GM19463 (cell line): ENCODE measurements around the gene SLC51B.
"Not testable (repeated sequence)": the region's sequence is repeated elsewhere in the genome, so short reads cannot be mapped to it uniquely, and the experiment has no call there.

Experiments used
- ATAC-seq: cut with Tn5 transposase; IDR thresholded peaks from one replicate; pipeline ENCODE4 v1.9.1; 2021; ENCODE audit warnings: mild to moderate bottlenecking, moderate library complexity; ENCODE audit not compliant: unreplicated experiment

SLC51B gene

GRCh38 chr15:65066001-65066634, 20.9 kb downstream of the SLC51B start:
- ATAC-seq: no peak

GRCh38 chr15:65066635-65067316, 21.6 kb downstream of the SLC51B start:
- ATAC-seq: no peak

DNA sequence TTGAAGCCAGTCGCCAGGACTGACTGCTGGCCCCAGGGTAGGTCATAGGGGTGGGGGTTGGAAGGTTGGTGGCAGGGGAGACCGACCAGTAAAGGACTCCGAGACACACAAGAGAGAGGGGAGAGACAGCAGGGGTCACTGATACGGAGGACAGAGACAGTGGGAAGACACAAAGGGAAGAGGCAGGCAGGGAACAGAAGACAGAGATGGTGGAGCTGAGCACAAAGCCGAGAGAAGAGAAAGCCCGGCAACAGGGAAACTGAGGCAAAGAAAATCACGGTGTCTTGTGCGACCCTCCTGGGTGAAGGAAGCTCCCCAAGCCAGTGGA, 22.1 kb downstream of the SLC51B start:
- no peak for ATAC-seq

DNA sequence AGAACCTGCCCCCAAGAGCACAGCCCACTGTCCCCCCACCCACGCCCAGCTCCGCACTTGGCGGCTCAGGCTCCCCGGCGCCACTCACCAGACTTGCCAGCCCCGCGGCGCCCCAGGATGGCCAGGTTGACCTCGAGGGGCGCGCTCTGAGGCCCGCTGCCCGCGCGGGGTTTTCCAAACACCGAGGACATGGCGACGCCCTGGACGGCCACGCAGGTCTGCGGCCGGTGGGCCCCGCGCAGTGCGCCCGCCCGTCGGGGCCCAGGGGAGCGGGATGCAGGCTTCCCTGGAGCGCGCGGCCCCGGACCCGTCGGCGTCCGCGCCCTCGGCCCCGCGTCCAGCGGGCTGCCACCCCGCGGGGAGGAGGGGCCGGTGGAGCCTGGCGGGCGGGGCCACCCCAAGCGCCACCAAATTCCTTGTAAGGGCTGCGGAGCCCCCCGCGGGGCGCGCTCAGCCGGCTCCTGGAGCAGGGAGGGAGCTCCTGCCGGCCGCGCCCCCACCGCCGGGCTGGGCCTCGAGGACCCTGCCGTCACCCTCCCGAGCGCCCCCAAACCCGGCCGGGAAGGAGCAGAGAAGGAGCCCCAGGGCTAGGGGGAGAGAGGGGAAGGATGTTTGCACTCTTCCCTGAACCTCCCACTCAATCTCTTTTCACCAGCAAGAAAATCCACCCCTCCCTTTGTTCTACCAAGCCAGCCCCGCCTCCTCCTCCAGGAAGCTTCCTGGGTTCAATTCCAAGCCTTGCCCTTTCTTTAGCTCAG, 22.6 kb downstream of the SLC51B start, which contains the start of gene RASL12:
TSS of gene RASL12 (minus strand) at position 347 of the 758 bp plus-strand sequence. CDS start at position 191, 156 bp downstream.
- no peak for ATAC-seq

DNA sequence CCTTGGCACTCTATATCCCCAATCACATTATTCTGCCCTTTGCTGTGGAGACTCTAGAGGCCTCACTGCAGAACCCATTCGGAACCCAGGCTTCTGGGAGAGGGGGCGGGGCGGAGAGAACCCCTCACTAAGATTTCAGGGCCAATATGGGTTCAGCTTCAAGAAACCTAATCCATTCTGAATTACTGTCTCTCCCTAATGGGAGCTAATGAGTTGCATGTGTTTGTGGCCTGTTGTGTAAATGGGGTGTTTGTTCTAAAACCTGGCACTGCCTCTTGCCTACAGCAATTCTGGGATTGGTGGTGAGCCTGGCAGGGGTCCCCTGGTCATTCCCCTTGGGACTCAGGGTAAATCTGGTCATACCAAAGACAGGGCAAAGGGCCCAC, 23.2 kb downstream of the SLC51B start:
- ATAC-seq: no peak

DNA sequence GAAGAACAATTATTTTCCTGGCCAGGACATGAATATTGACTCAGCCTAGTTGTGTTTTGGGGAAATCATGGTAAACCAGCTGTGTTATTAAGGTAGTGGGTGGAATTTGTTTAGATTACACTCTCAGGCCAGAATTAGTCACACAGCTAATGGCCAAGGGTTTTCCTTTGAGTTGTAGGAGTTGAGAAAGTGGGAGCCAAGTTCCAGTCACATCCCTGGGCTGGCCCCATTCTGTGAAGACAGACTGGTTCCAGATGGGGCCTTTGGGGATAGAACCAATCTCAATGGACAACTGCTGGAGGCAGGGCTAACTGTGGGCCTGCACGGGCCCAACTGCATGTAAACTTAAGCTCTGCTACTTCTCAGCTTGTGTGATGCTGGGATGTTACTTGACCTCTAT, 24.0 kb downstream of the SLC51B start:
- no peak for ATAC-seq

GRCh38 chr15:65069779-65070546, 24.8 kb downstream of the SLC51B start:
- ATAC-seq: no peak

DNA sequence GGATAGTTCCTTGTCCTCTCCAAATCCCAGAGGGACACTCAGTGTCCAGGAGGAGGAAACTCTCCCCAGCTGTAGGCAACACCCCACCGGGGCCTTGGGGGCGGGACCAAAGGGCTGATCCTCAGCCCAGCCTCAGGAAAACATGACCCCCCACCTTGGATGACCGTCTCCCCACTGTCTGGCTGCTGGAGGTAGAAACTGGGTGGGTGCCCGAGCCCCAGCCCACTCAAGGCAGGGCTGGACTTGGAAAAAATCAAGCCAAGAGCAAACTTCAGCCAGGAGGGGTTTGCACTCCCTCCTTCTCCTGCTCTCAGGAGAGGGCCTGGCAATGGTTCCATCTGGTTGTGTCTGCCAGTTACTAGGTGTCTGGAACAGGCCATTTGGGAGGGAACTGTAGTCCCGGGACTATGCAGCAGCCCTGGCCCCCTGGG, 26.2 kb downstream of the SLC51B start:
- no peak for ATAC-seq

DNA sequence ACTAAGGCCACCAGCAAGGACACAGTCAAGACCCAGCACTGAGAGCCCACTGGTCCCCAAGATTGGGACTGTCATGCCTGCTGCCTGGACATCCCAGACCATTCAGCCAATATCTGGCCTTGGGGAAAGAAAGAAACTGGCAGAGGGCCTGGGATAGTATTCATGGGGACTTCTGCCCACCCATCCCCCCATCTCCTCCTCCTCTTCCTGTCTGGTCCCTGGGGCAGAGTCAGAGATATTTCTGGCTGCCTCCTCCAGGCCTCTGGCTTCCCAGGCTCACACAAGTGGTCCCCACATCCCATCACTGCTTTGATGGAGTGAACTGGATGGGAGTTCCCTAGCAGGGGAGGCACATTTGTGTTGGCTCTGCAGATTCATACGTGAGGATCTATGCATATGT, 26.8 kb downstream of the SLC51B start:
- ATAC-seq: no peak

DNA sequence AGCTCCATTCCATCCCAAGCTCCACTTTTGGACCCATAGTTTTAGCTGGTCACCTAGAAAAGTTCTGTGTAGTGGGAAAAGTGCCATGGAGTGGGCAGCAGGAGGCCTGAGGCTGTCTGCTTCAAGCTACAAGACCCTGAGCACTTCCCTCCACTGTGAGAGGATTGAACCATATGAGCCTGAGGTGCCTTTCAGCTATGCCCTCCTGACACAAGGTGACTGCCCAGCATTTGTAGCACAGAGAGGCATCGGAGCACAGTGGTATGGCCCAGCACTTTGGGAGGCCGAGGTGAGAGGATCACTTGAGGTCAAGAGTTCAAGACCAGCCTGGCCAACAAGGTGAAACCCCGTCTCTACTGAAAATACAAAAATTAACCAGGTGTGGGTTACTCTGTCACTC, 27.4 kb downstream of the SLC51B start:
- no peak for ATAC-seq

DNA sequence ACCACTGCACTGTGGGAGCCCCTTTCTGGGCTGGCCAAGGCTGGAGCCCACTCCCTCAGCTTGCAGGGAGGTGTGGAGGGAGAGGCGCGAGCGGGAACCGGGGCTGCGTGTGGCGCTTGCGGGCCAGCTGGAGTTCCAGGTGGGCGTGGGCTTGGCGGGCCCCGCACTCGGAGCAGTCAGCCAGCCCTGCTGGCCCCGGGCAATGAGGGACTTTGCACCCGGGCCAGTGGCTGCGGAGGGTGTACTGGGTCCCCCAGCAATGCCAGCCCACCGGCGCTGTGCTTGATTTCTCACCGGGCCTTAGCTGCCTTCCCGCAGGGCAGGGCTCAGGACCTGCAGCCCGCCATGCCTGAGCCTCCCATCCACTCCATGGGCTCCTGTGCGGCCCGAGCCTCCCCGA, 29.8 kb downstream of the SLC51B start:
- ATAC-seq: not testable (repeated sequence)

- not testable (repeated sequence) for ATAC-seq
Observed at GRCh38 chr15:65075607-65076395, 30.6 kb downstream of the SLC51B start.

DNA sequence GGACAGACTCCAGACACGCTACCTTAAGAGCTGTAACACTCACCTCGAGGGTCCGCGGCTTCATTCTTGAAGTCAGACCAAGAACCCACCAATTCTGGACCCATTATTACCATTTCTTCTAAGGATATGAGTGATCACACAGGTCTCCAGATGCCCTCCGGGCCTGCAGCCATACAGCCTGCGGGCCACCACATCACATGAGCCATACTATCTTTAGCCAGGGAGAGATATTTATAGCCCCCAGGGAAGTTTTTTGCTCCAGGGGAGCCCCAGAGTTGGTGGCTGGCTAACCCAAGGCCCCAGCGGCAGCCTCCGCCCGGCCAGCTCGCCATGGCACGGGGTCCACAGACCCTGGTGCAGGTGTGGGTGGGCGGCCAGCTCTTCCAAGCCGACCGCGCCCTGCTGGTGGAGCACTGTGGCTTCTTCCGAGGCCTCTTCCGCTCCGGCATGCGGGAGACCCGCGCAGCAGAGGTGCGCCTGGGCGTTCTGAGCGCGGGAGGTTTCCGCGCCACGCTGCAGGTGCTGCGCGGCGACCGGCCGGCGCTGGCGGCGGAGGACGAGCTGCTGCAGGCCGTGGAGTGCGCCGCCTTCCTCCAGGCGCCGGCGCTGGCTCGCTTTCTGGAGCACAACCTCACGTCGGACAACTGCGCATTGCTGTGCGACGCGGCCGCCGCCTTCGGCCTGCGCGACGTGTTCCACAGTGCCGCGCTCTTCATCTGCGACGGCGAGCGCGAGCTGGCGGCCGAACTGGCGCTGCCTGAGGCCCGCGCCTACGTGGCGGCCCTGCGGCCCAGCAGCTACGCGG, 31.5 kb downstream of the SLC51B start, which contains the start of gene KBTBD13:
TSS of gene KBTBD13 (plus strand) at position 261 of the 805 bp plus-strand sequence. CDS start at position 331, 70 bp downstream.
- ATAC-seq: no peak

GRCh38 chr15:65077291-65077980, 32.2 kb downstream of the SLC51B start:
- no peak for ATAC-seq

GRCh38 chr15:65077981-65078352, 32.8 kb downstream of the SLC51B start:
- ATAC-seq: no peak

- no peak for ATAC-seq
Observed at GRCh38 chr15:65079580-65079979, 34.4 kb downstream of the SLC51B start.

DNA sequence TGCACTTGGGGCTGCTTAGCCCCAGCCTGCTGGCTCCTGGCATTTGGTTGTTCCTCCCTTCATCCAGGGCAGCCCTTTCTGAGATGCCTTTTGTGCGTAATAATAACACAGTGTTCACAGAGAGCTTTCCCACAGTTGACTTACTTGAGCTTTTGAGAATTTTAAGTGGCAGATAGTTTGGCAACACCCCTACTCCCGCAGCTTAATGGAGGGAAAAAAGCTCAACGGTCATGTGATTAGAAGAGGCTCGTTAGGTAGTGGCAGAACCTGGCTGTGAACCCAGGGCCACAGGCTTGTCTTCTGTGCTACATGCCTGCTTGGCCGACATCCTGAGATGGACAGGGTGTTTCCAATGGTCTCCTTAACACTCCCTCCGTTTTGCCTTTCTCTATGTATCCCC, 36.1 kb downstream of the SLC51B start:
- ATAC-seq: no peak

DNA sequence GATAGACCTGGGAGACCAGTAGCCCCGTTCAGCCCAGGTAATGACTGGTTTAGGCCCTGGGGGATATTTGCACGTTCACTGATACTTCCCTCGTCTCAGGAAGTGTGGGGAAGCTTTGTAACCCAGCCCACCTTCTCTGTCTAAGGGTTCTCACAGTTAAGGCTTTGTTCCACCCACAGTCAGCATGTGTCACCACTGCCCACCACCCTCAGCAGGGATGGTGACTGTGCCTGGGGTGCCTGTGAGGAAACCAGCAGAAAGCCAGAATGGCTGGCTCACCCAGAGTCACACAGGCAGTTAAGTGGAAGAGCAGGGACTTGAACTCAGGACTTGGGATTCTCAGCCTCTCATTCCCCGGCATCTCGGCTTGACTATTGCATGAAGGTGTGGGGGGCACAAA, 36.6 kb downstream of the SLC51B start:
- no peak for ATAC-seq
